Peyer's patch (tissue), 4 donors: Measurements from ENCODE around the gene STARD9. TPM values are rescaled to one million over a fixed set of nuclear protein-coding genes. Genes with fewer than 3 reads are reported as not detected.

Experiments
- DNase-seq, 3 donors: peaks; one replicate each; pipeline ENCODE4 v3.0.0-alpha.2; 2017 to 2019
- H3K27ac ChIP-seq, 4 donors: fragments of 200-600 bp; sonication (generic); one replicate each; pipeline ENCODE4 v1.5.1; 2016 to 2019
- H3K27me3 ChIP-seq, 2 donors: fragments of 200-600 bp; sonication (generic); one replicate each; pipeline ENCODE4 v1.5.1; 2019
- H3K36me3 ChIP-seq, 3 donors: fragments of 200-600 bp; sonication (generic); one replicate each; pipeline ENCODE4 v1.5.1; 2016 to 2019
- H3K4me1 ChIP-seq, 4 donors: fragments of 200-600 bp; sonication (generic); one replicate each; pipeline ENCODE4 v1.5.1; 2016 to 2019
- H3K4me3 ChIP-seq, 4 donors: fragments of 200-600 bp; sonication (generic); 1 replicate in 3 of 4; 2 replicates in 1 of 4; pipeline ENCODE4 v1.5.1; 2016 to 2019; ENCODE audit warnings: mild to moderate bottlenecking in 1 of 4
- H3K9me3 ChIP-seq, 4 donors: fragments of 200-600 bp; sonication (generic); one replicate each; pipeline ENCODE4 v1.5.1; 2016 to 2019; ENCODE audit warnings: mild to moderate bottlenecking in 1 of 4
- POLR2A ChIP-seq, 2 donors: fragments of 450-650 bp; IDR thresholded peaks; one replicate each; pipeline ENCODE4 v1.5.1; 2017; ENCODE audit warnings: antibody characterized with exemption in 2 of 2, mild to moderate bottlenecking in 2 of 2, moderate library complexity in 2 of 2
- total RNA-seq, 4 donors: library from RNA; depleted of rRNA; stranded (reverse); fragments of >200 nt; gene quantifications; one replicate each; pipeline ENCODE4 v1.1.0, GENCODE V29; 2016
- TF ChIP-seq, protein P1 (sequence below), 6 experiments: fragments of 450-650 bp in 4 of 6; fragments of 200-600 bp in 2 of 6; sonication (generic) in 1 of 6; IDR thresholded peaks; one replicate each; pipeline ENCODE4 v1.5.1; 2017 to 2019; ENCODE audit warnings: antibody characterized with exemption in 6 of 6, mild to moderate bottlenecking in 3 of 6, moderate library complexity in 1 of 6

The STARD9 gene
- total RNA-seq, 4 donors from 2014 or later: 4.2 to 153 (median 20.4) TPM

DNA sequence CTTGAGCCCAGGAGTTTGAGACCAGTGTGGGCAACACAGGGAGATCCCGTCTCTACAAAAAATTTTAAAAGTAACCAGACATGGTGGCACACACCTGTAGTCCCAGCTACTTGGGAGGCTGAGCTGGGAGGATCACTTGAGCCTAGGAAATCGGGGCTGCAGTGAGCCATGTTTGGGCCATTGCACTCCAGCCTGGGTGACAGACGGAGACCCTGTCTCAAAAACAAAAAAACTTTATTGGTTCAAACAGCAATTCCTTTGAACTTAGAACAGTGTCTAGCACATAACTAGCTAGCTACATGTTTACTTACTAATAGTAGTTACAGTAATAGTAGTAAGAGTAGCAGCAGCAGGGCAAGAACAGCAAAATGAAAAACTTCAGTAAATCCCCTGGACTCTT, 16.7 kb upstream of the STARD9 start:
- no peaks in the 10 kb centered on the region for H3K4me1 ChIP-seq
- TF ChIP-seq POLR2A (IDR thresholded peaks at IDR 0.05): no peak
- TF ChIP-seq, protein P1, sequence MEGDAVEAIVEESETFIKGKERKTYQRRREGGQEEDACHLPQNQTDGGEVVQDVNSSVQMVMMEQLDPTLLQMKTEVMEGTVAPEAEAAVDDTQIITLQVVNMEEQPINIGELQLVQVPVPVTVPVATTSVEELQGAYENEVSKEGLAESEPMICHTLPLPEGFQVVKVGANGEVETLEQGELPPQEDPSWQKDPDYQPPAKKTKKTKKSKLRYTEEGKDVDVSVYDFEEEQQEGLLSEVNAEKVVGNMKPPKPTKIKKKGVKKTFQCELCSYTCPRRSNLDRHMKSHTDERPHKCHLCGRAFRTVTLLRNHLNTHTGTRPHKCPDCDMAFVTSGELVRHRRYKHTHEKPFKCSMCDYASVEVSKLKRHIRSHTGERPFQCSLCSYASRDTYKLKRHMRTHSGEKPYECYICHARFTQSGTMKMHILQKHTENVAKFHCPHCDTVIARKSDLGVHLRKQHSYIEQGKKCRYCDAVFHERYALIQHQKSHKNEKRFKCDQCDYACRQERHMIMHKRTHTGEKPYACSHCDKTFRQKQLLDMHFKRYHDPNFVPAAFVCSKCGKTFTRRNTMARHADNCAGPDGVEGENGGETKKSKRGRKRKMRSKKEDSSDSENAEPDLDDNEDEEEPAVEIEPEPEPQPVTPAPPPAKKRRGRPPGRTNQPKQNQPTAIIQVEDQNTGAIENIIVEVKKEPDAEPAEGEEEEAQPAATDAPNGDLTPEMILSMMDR (IDR thresholded peaks at IDR 0.05): no peak
- H3K9me3 ChIP-seq: no peaks in the 10 kb centered on the region
- no peak overlapping the region for H3K27ac ChIP-seq
- DNase-seq: no peak
- H3K4me3 ChIP-seq: no peak overlapping the region
- peaks cover 0 to 48% (median 0%) of the 10 kb centered on the region in 3 donors for H3K36me3 ChIP-seq
- no peaks in the 10 kb centered on the region for H3K27me3 ChIP-seq

DNA sequence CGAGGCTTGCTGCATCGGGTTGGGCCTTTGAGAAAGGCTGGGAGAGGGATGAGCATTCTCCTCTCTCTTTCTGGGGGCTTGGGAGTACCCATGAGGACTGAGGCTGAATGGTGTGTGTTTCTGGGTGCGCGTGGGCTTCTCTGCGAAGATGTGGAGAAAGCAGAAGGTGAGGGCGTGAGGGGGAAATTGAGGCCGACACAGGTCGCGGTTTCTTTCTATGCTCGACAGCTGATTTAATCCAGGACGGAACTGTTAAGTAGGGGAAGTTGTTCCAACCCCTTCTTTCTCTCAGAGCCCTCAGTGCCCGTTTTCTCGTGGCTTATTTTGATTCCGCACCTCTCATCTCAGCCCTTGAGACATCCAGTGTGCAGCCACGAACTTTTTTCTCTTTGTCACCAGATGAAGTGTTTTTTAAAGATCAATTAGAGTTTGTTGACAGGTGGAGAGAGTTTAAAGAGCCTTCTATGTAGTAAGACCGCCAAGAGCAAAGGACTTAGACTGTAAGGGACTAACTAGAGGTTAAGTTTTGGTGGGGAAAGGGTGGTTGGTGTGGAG, 711 bp downstream of the STARD9 start:
- H3K4me1 ChIP-seq: peaks cover 0 to 29% (median 2%) of the 10 kb centered on the region in 4 donors
- TF ChIP-seq, protein P1 (IDR thresholded peaks at IDR 0.05): no peak
- no peak for TF ChIP-seq POLR2A (IDR thresholded peaks at IDR 0.05)
- H3K36me3 ChIP-seq: no peaks in the 10 kb centered on the region
- DNase-seq: no peak
- H3K27me3 ChIP-seq: no peaks in the 10 kb centered on the region
- peak overlapping the region; percentile 73 to 89 (median 84) for H3K27ac ChIP-seq
- H3K4me3 ChIP-seq: peak overlapping the region; percentile 71 to 83 (median 78)
- no peaks in the 10 kb centered on the region for H3K9me3 ChIP-seq

DNA sequence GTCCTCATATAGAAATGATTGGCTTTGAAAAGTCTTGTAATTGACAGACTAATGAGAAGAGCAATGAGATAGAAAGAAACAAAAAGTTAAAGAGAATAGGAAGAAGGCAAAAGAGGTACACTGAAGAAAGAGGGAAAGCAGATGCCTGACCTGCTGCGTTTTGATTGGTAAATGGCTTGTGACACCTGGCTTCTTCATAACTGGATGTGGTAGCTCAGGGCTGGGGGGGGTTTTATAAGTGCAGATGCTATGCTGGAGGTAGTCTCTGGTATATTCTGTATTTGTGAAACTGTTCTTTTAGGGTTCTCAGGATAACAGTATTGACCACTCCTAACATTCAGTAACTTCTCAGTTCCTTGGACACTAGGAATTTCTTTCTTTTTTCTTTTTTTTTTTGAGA, 1.4 kb downstream of the STARD9 start:
- Histone ChIP-seq H3K27me3 (no peaks in the 10 kb centered on the region), H3K4me3 (peak overlapping the region in 1 of 4 donors; percentile 83), H3K36me3 (no peaks in the 10 kb centered on the region), H3K4me1 (peaks cover 0 to 32% (median 3%) of the 10 kb centered on the region in 4 donors), H3K27ac (no peak overlapping the region), H3K9me3 (no peaks in the 10 kb centered on the region)
- TF ChIP-seq POLR2A (IDR thresholded peaks at IDR 0.05): no peak
- TF ChIP-seq, protein P1 (IDR thresholded peaks at IDR 0.05): no peak
- no peak for DNase-seq

DNA sequence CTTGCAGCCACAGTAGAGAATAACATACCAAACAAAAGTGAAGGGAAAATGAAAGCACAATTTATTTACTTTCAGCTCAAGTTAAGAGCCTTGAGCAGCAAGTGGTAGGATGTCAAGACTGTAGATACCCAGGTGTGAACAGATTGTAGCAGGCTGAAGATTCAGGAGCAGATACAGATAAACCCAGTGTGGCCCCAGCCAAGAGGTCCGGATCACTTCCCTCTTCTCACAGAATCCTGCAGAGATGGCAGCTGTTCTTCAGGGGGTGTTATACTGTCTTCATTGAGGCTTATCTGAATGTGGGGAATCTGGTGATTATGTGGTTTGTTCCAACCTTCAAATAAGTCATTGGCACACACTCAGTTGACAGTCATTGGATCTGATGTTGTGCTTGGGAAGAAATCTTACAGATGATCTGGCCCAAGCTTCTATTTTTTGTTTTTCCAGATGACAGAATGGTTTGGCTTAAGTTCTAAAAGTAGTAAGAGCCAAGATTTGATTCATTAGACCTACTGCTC, 2.2 kb downstream of the STARD9 start:
- no peaks in the 10 kb centered on the region for H3K27me3 ChIP-seq
- peak overlapping the region in 3 of 4 donors; percentile 0 to 40 (median 1) for H3K27ac ChIP-seq
- no peak for TF ChIP-seq POLR2A (IDR thresholded peaks at IDR 0.05)
- TF ChIP-seq, protein P1 (IDR thresholded peaks at IDR 0.05): no peak
- no peak overlapping the region for H3K4me3 ChIP-seq
- DNase-seq: no peak
- H3K36me3 ChIP-seq: no peaks in the 10 kb centered on the region
- no peaks in the 10 kb centered on the region for H3K9me3 ChIP-seq
- peaks cover 0 to 38% (median 4%) of the 10 kb centered on the region in 4 donors for H3K4me1 ChIP-seq

DNA sequence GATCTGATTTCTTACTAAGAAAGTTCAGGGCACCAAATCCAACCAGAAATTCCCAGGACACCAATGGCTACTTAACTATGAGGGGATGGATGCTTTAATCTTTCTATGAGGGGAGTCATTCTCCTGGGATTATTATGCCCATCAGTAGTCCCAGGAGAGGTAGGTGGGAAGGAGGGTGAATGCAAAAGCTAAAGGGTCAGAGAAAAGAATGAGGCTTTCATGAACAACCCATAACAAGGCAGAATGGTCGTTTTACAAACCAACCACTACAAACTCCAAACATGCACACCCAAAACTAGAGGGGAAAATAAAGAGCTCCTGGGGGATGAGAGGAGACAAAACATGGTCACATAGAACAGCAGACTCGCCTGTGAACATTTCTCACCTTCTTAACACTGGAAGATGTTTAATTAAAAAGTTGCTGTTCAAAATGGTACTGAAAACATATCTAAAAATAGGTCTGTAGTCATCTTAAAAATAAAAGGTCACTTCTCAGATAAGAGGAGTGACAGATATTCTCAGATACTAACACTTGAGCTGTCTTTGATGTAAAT, 3.7 kb downstream of the STARD9 start:
- Histone ChIP-seq H3K27ac (no peak overlapping the region), H3K36me3 (no peaks in the 10 kb centered on the region), H3K9me3 (no peaks in the 10 kb centered on the region), H3K4me3 (no peak overlapping the region), H3K27me3 (no peaks in the 10 kb centered on the region), H3K4me1 (peaks cover 0 to 44% (median 4%) of the 10 kb centered on the region in 4 donors)
- TF ChIP-seq POLR2A (IDR thresholded peaks at IDR 0.05): no peak
- TF ChIP-seq, protein P1 (IDR thresholded peaks at IDR 0.05): no peak
- DNase-seq: no peak
